Adipocyte (in vitro differentiated cells): Measurements from ENCODE around the gene TRIM22.
A peak's percentile ranks its signal among the peaks of the same experiment; 100 is the strongest.
"Not testable (repeated sequence)": the region's sequence is repeated elsewhere in the genome, so short reads cannot be mapped to it uniquely, and the experiment has no call there.

Experiments
- DNase-seq: peaks from one replicate; pipeline ENCODE4 v3.0.0-alpha.2; 2015; ENCODE audit warnings: low read depth
- H3K27me3 ChIP-seq: replicated peaks from 2 replicates; pipeline ENCODE4 v1.7.0; 2013; ENCODE audit warnings: mild to moderate bottlenecking, low read length, moderate library complexity; ENCODE audit not compliant: control insufficient read depth, insufficient read depth
- H3K36me3 ChIP-seq: 2 replicates; pipeline ENCODE4 v1.7.0; 2013; ENCODE audit warnings: low read length, mild to moderate bottlenecking, moderate library complexity; ENCODE audit not compliant: control insufficient read depth, insufficient read depth, severe bottlenecking
- H3K4me1 ChIP-seq: 2 replicates; pipeline ENCODE4 v1.7.0; 2013; ENCODE audit warnings: mild to moderate bottlenecking, low read length, moderate library complexity; ENCODE audit not compliant: control insufficient read depth, insufficient read depth
- H3K4me3 ChIP-seq: 2 replicates; pipeline ENCODE4 v1.7.0; 2013; ENCODE audit warnings: mild to moderate bottlenecking, low read length, moderate library complexity
- H3K9ac ChIP-seq: 2 replicates; pipeline ENCODE4 v1.7.0; 2013; ENCODE audit warnings: mild to moderate bottlenecking, low read length, moderate library complexity
- H3K9me3 ChIP-seq: 2 replicates; pipeline ENCODE4 v1.7.0; 2013; ENCODE audit warnings: mild to moderate bottlenecking, low read length, moderate library complexity; ENCODE audit not compliant: control insufficient read depth

TRIM22 gene, protein sequence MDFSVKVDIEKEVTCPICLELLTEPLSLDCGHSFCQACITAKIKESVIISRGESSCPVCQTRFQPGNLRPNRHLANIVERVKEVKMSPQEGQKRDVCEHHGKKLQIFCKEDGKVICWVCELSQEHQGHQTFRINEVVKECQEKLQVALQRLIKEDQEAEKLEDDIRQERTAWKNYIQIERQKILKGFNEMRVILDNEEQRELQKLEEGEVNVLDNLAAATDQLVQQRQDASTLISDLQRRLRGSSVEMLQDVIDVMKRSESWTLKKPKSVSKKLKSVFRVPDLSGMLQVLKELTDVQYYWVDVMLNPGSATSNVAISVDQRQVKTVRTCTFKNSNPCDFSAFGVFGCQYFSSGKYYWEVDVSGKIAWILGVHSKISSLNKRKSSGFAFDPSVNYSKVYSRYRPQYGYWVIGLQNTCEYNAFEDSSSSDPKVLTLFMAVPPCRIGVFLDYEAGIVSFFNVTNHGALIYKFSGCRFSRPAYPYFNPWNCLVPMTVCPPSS

DNA sequence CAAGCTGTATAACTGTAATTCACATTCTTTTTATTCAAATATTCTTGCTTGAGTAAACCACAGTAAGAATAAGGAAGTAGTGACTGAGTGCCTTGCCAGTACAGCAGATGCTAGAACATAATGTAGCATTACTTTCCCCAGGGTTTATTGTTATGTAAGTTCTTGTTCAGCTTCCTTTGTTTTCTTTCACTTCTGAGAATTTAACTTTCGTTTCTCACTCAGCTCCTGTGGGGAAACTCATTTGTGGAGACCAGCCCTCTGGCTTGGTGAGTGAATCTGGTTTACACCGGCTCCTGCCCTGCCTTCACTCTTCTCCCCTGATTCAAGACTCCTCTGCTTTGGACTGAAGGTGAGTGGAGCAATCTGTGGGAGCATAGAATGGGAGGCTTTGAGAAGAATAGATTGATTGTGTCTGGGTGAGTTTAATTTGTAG lies at the start of gene TRIM22:
Gene TRIM22 (plus strand): TSS at position 240 of the 433 bp plus-strand sequence. CDS start 6,443 bp downstream, outside the sequence.
- peak; percentile 75 for DNase-seq
- Histone ChIP-seq H3K4me3 (peak within 1 kb of the TSS; percentile 89), H3K4me1 (peaks cover 17% of the 10 kb centered on the region), H3K27me3 (no peaks in the 10 kb centered on the region), H3K9ac (peak within 1 kb of the TSS; percentile 93), H3K36me3 (peaks cover 9% of the 10 kb centered on the region), H3K9me3 (no peaks in the 10 kb centered on the region)

GRCh38 chr11:5639953-5640352 lies 49.6 kb upstream of the TRIM22 start:
- no peak overlapping the region for H3K9ac ChIP-seq
- no peaks in the 10 kb centered on the region for H3K27me3 ChIP-seq
- H3K4me3 ChIP-seq: no peak overlapping the region
- H3K36me3 ChIP-seq: peaks cover 15% of the 10 kb centered on the region
- no peaks in the 10 kb centered on the region for H3K4me1 ChIP-seq
- DNase-seq: no peak
- H3K9me3 ChIP-seq: no peaks in the 10 kb centered on the region

- Histone ChIP-seq H3K9ac (no peak overlapping the region), H3K27me3 (no peaks in the 10 kb centered on the region)
- DNase-seq: no peak
These were observed 46.0 kb upstream of the TRIM22 start for GRCh38 chr11:5643585-5643984.

DNA sequence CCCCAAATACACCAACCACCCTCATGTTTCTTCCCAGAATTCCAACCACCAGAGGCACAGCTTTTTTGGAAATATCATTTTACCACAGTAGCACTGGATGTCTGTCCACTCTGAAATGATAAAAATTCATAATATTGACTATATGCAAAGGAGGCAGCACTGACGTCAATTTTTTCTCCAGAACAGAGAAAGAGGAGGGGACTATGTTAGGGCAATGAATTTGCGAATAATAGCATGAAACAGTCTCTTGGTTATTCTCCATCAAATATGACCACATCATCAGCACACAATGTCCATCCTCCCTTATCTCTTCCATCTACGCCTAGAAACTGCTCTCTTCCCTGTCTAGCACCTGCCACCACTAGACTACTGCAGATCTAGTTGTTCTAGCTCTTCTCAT lies 43.5 kb upstream of the TRIM22 start:
- Histone ChIP-seq H3K4me1 (no peaks in the 10 kb centered on the region), H3K27me3 (no peaks in the 10 kb centered on the region), H3K4me3 (no peak overlapping the region), H3K36me3 (peaks cover 10% of the 10 kb centered on the region), H3K9ac (no peak overlapping the region), H3K9me3 (no peaks in the 10 kb centered on the region)
- DNase-seq: no peak

More at GRCh38 chr11:5643585-5643984, 46.0 kb upstream of the TRIM22 start:
- H3K9me3 ChIP-seq: no peaks in the 10 kb centered on the region
- no peaks in the 10 kb centered on the region for H3K4me1 ChIP-seq
- H3K36me3 ChIP-seq: peaks cover 10% of the 10 kb centered on the region
- H3K4me3 ChIP-seq: no peak overlapping the region

GRCh38 chr11:5655474-5655873 lies 34.1 kb upstream of the TRIM22 start:
- no peaks in the 10 kb centered on the region for H3K27me3 ChIP-seq
- DNase-seq: no peak
- H3K4me3 ChIP-seq: no peak overlapping the region
- no peaks in the 10 kb centered on the region for H3K4me1 ChIP-seq
- H3K9ac ChIP-seq: no peak overlapping the region
- H3K9me3 ChIP-seq: peaks cover 8% of the 10 kb centered on the region
- H3K36me3 ChIP-seq: no peaks in the 10 kb centered on the region

DNA sequence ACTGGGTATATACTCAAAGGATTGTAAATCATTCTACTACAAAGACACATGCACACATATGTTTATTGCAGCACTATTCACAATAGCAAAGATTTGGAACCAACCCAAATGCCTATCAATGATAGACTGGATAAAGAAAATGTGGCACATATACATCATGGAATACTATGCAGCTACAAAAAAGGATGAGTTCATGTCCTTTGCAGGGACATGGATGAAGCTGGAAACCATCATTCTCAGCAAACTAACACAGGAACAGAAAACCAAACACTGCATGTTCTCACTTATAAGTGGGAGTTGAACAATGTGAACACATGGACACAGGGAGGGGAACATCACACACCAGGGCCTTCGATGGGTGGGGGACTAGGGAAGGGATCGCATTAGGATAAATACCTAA lies 32.6 kb upstream of the TRIM22 start:
- not testable (repeated sequence) for H3K9ac ChIP-seq, H3K36me3 ChIP-seq, H3K9me3 ChIP-seq, H3K4me1 ChIP-seq, DNase-seq, H3K27me3 ChIP-seq, H3K4me3 ChIP-seq

- DNase-seq: no peak
- Histone ChIP-seq H3K36me3 (peaks cover under 1% of the 10 kb centered on the region), H3K4me1 (no peaks in the 10 kb centered on the region), H3K4me3 (no peak overlapping the region), H3K9me3 (no peaks in the 10 kb centered on the region), H3K9ac (no peak overlapping the region), H3K27me3 (no peaks in the 10 kb centered on the region)
These were observed 31.3 kb upstream of the TRIM22 start for GRCh38 chr11:5658318-5658717.

GRCh38 chr11:5663511-5663910 lies 26.1 kb upstream of the TRIM22 start:
- H3K4me3 ChIP-seq: no peak overlapping the region
- no peaks in the 10 kb centered on the region for H3K4me1 ChIP-seq
- no peak overlapping the region for H3K9ac ChIP-seq
- no peaks in the 10 kb centered on the region for H3K9me3 ChIP-seq
- DNase-seq: no peak
- H3K36me3 ChIP-seq: peaks cover 30% of the 10 kb centered on the region
- no peaks in the 10 kb centered on the region for H3K27me3 ChIP-seq

- H3K4me1 ChIP-seq: no peaks in the 10 kb centered on the region
- no peaks in the 10 kb centered on the region for H3K9me3 ChIP-seq
- peaks cover 38% of the 10 kb centered on the region for H3K36me3 ChIP-seq
- H3K4me3 ChIP-seq: no peak overlapping the region
- no peaks in the 10 kb centered on the region for H3K27me3 ChIP-seq
- no peak for DNase-seq
- no peak overlapping the region for H3K9ac ChIP-seq
These were observed 24.5 kb upstream of the TRIM22 start for GRCh38 chr11:5665051-5665570.

DNA sequence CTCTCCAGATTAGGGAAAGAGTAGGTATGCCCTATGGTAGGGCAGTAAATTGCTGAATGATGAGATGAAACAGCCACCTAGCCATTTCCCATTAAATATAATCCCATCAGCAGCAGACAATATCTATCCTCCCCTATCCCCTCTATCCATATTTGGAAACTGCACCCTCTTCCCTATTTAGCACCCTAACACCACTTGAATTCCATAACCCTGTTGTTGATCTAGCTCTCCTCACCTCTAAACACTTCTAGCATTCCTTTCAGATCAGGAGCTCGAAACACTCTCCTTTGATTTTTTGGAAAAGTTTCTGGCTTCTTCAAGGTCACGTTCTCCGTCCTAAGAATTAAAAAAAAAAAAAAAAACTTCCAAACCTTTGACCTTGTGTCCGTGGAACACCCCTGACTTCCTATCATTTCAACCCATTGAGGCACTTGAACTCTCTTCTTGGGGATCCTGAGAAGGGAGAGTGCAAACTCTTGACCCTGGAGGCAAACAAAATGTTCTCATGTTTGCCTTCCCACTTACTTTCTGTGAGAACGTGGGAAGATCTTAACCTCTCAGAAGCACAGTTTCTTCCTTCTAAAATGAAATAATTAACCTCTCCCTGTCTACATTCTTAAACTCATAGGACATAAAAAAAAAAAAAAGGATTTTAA lies 23.7 kb upstream of the TRIM22 start:
- no peaks in the 10 kb centered on the region for H3K27me3 ChIP-seq
- no peak for DNase-seq
- H3K4me1 ChIP-seq: no peaks in the 10 kb centered on the region
- H3K36me3 ChIP-seq: peaks cover 39% of the 10 kb centered on the region
- H3K9ac ChIP-seq: no peak overlapping the region
- no peaks in the 10 kb centered on the region for H3K9me3 ChIP-seq
- H3K4me3 ChIP-seq: no peak overlapping the region

DNA sequence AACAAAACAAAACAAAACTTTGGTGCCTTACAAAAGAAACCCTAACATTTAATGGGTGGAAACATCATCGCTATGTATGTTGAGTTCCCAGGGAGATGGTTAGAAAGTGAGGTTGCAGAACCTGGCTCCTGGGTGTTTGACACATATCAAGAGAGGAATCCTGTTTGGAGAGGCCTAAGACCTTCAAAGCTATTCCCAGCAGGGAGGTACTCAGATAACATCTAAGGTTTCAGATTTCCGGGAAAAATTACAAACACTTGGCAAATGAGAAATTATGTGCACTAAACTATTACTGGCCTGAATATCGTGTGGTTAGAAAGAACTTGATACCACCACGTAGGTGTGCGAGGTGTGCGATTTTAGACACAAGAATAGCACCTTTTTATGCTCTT lies 23.2 kb upstream of the TRIM22 start:
- Histone ChIP-seq H3K9ac (no peak overlapping the region), H3K4me3 (no peak overlapping the region), H3K27me3 (no peaks in the 10 kb centered on the region), H3K36me3 (peaks cover 42% of the 10 kb centered on the region), H3K9me3 (no peaks in the 10 kb centered on the region), H3K4me1 (no peaks in the 10 kb centered on the region)
- DNase-seq: peak; percentile 9
